GM11168 (cell line): ENCODE measurements around the gene TRDMT1.

ENCODE experiments used
- in situ Hi-C: fragments of 300-500 bp; cut with MboI; formaldehyde crosslinking; loops from one replicate; pipeline ENCODE4 v1.12.0; 2022; ENCODE audit warnings: low sequenced_read_pairs; ENCODE audit not compliant: unreplicated experiment

TRDMT1 gene

GRCh38 chr10:17233286-17233991 lies 32.0 kb upstream of the TRDMT1 start:
- in situ Hi-C loops: loop anchor here (25.0 kb wide), 1 partner anchor 796 kb away; the partner anchor contains the start of gene PTER

GRCh38 chr10:17232276-17232960 lies 30.9 kb upstream of the TRDMT1 start:
- in situ Hi-C loops: loop anchor here (25.0 kb wide), 1 partner anchor 795 kb away; the partner anchor contains the start of gene PTER

- in situ Hi-C loops: loop anchor here (25.0 kb wide), 1 partner anchor 794 kb away; the partner anchor contains the start of gene PTER
These were observed 30.3 kb upstream of the TRDMT1 start for GRCh38 chr10:17231788-17232187.

GRCh38 chr10:17229967-17230682 lies 28.7 kb upstream of the TRDMT1 start:
- in situ Hi-C loops: loop anchor here (25.0 kb wide), 1 partner anchor 793 kb away; the partner anchor contains the start of gene PTER

GRCh38 chr10:17229717-17229966 lies 28.2 kb upstream of the TRDMT1 start:
- in situ Hi-C loops: loop anchor here (25.0 kb wide), 1 partner anchor 792 kb away; the partner anchor contains the start of gene PTER

- in situ Hi-C loops: loop anchor here (25.0 kb wide), 1 partner anchor 792 kb away; the partner anchor contains the start of gene PTER
These were observed 27.7 kb upstream of the TRDMT1 start for GRCh38 chr10:17229016-17229716.

GRCh38 chr10:17228091-17229015 lies 26.9 kb upstream of the TRDMT1 start, which contains the start of gene VIM:
VIM (plus strand) TSS chr10:17228241; CDS start chr10:17229423, 1,182 bp downstream.
- in situ Hi-C loops: loop anchor here (25.0 kb wide), 1 partner anchor 791 kb away; the partner anchor contains the start of gene PTER

- in situ Hi-C loops: loop anchor here (25.0 kb wide), 1 partner anchor 790 kb away; the partner anchor contains the start of gene PTER
These were observed 26.1 kb upstream of the TRDMT1 start for GRCh38 chr10:17227367-17228090.

- in situ Hi-C loops: loop anchor here (25.0 kb wide), 1 partner anchor 790 kb away; the partner anchor contains the start of gene PTER
These were observed 25.4 kb upstream of the TRDMT1 start for GRCh38 chr10:17226891-17227303.

GRCh38 chr10:17225808-17226207 lies 24.3 kb upstream of the TRDMT1 start:
- in situ Hi-C loops: loop anchor here (25.0 kb wide), 1 partner anchor 789 kb away; the partner anchor contains the start of gene PTER

GRCh38 chr10:17222329-17222728 lies 20.9 kb upstream of the TRDMT1 start:
- in situ Hi-C loops: no loop called here

GRCh38 chr10:17220652-17221100 lies 19.2 kb upstream of the TRDMT1 start:
- in situ Hi-C loops: no loop called here

- in situ Hi-C loops: no loop called here
These were observed 17.6 kb upstream of the TRDMT1 start for GRCh38 chr10:17219024-17219423.

- in situ Hi-C loops: no loop called here
These were observed 16.3 kb upstream of the TRDMT1 start for GRCh38 chr10:17217631-17218232.

- in situ Hi-C loops: no loop called here
These were observed 15.5 kb upstream of the TRDMT1 start for GRCh38 chr10:17216901-17217395.

GRCh38 chr10:17216217-17216900 lies 14.9 kb upstream of the TRDMT1 start:
- in situ Hi-C loops: no loop called here

- in situ Hi-C loops: no loop called here
These were observed 14.3 kb upstream of the TRDMT1 start for GRCh38 chr10:17215782-17216122.
